Common myeloid progenitor, CD34-positive (primary cell): ENCODE data around the gene HGF.

Source experiments
- CTCF ChIA-PET: fragments of 350-600 bp; sonication (Branson Sonifier 250); formaldehyde crosslinking; loops from one replicate; lab custom pipeline; 2021; ENCODE audit warnings: antibody characterized with exemption; lab: Charles Lee
- POLR2A ChIA-PET: fragments of 350-600 bp; sonication (Branson Sonifier 250); formaldehyde crosslinking; loops from one replicate; lab custom pipeline; 2021; ENCODE audit warnings: antibody characterized with exemption; lab: Charles Lee
- DNase-seq, 3 donors: peaks; one replicate each; pipeline versions ENCODE4 v3.0.0 to v3.0.0-alpha.2; 2013
- H3K27ac ChIP-seq, 2 experiments: 1 replicate in 1 of 2; 2 replicates in 1 of 2; pipeline ENCODE4 v1.7.0; 2013; ENCODE audit warnings: inconsistent platforms in 2 of 2, low read length in 2 of 2, mild to moderate bottlenecking in 2 of 2, low read depth in 1 of 2, moderate library complexity in 1 of 2; ENCODE audit not compliant: severe bottlenecking in 2 of 2, insufficient read depth in 1 of 2, poor library complexity in 1 of 2
- H3K27me3 ChIP-seq, 5 experiments: replicated peaks in 2 of 5; 1 replicate in 3 of 5; 2 replicates in 2 of 5; pipeline versions ENCODE4 v1.6.1 to v1.7.0; 2013; ENCODE audit warnings: low read length in 4 of 5, mild to moderate bottlenecking in 2 of 5, moderate library complexity in 2 of 5, inconsistent platforms in 1 of 5; ENCODE audit not compliant: insufficient read depth in 5 of 5, control insufficient read depth in 4 of 5
- H3K36me3 ChIP-seq, 4 experiments: 1 replicate in 2 of 4; 2 replicates in 2 of 4; pipeline versions ENCODE4 v1.6.1 to v1.7.0; 2013; ENCODE audit warnings: low read length in 3 of 4, control low read depth in 1 of 4, mild to moderate bottlenecking in 1 of 4; ENCODE audit not compliant: control insufficient read depth in 4 of 4, insufficient read depth in 4 of 4
- H3K4me1 ChIP-seq, 4 experiments: 1 replicate in 3 of 4; 2 replicates in 1 of 4; pipeline versions ENCODE4 v1.6.1 to v1.7.1; 2013; ENCODE audit warnings: low read length in 3 of 4, mild to moderate bottlenecking in 3 of 4, control low read depth in 1 of 4, inconsistent platforms in 1 of 4, moderate library complexity in 1 of 4; ENCODE audit not compliant: control insufficient read depth in 4 of 4, insufficient read depth in 4 of 4; ENCODE audit errors: control extremely low read depth in 1 of 4
- H3K4me3 ChIP-seq, 7 experiments: 1 replicate in 4 of 7; 2 replicates in 3 of 7; pipeline versions ENCODE4 v1.5.1 to v1.7.0; 2013; ENCODE audit warnings: mild to moderate bottlenecking in 7 of 7, low read length in 6 of 7, moderate library complexity in 6 of 7, inconsistent platforms in 2 of 7, low read depth in 2 of 7, control low read depth in 1 of 7; ENCODE audit not compliant: insufficient read depth in 4 of 7, control insufficient read depth in 1 of 7; ENCODE audit errors: extremely low read depth in 1 of 7
- H3K9me3 ChIP-seq, 5 experiments: 1 replicate in 4 of 5; 2 replicates in 1 of 5; pipeline versions ENCODE4 v1.6.1 to v1.7.1; 2013; ENCODE audit warnings: low read length in 4 of 5, mild to moderate bottlenecking in 2 of 5, inconsistent platforms in 1 of 5, low read depth in 1 of 5, moderate library complexity in 1 of 5; ENCODE audit not compliant: control insufficient read depth in 4 of 5, insufficient read depth in 2 of 5; ENCODE audit errors: control extremely low read depth in 1 of 5
- WGBS: methylation state at CpG from one replicate; pipeline ENCODE4 v1.1.5; 2013; ENCODE audit not compliant: insufficient coverage; 5-methylcytosine and 5-hydroxymethylcytosine counted together

The HGF gene

DNA sequence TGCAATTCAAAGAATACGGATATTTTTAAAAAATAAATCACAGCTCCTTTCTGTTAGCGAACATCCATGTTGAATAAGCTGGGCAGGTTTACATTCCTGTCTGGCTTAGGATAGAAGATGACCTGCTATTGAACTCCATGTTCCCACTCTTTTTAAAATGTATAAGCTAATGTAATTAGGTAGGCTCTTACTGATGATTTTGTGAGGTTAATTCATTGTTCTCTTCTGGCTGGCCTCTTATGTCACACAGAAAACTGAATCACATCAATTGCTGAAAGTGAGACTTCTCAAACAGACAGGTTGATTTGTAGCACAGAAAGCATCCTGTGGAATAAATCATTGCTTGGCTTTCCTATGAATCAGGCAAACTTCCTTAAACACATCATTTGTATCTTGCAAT is 24.2 kb downstream of the HGF start:
- DNase-seq = no peak
- Histone ChIP-seq H3K4me3 (no peak overlapping the region), H3K36me3 (peaks cover 0 to 4% (median 3%) of the 10 kb centered on the region in 4 experiments), H3K4me1 (peaks cover 0 to 4% (median 1%) of the 10 kb centered on the region in 4 experiments), H3K9me3 (peaks cover 0 to 2% (median 0%) of the 10 kb centered on the region in 5 experiments), H3K27ac (no peak overlapping the region), H3K27me3 (no peaks in the 10 kb centered on the region)
- WGBS = 100% methylated on average over 2 of the region's 2 CpGs
- POLR2A ChIA-PET = no interaction called here
- CTCF ChIA-PET = no interaction called here

DNA sequence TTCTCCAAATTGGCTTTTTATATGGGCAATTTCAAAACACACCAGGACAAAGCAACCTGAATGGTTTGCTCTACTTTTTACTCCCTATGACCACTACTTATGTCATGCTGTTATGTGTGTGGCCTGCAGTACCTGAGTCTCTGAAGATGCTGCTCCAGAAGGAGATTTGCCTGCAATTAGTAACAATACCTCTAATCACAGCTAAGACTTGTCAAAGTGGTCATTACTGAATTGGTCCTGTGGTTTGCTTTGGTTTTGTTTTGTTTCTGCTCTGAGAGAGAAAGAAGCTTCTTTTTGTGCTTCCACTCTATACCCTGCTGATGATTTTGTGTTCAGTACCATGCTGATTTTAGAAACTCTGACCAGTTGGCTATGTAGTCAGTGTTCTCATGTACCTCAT is 25.5 kb downstream of the HGF start:
- DNase-seq = no peak
- Histone ChIP-seq H3K9me3 (peaks cover 0 to 4% (median 2%) of the 10 kb centered on the region in 5 experiments), H3K27ac (no peak overlapping the region), H3K4me1 (peaks cover 0 to 4% (median 1%) of the 10 kb centered on the region in 4 experiments), H3K27me3 (no peaks in the 10 kb centered on the region), H3K4me3 (no peak overlapping the region), H3K36me3 (peaks cover 0 to 9% (median 3%) of the 10 kb centered on the region in 4 experiments)
- CTCF ChIA-PET = no interaction called here
- POLR2A ChIA-PET = no interaction called here

DNA sequence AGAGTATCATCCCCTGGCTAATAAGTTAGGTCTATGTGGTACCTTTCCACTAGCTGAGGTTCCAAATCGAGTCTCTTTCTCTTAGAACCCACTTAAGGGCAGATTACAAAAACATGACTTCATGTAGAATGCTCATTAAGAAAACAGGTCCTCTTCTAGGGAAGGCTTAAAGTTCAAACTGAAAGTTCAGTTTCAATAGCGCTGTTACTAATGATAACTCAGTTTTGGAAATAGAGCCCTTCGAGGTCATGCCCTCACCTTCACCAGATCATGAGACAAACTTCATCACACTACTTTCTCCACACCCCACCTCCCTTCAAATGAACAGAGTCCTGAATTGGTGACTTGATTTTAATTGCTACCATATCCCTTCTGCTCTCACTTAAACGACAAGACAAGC is 26.2 kb downstream of the HGF start:
- no peak overlapping the region for H3K4me3 ChIP-seq
- peaks cover 0 to 4% (median 1%) of the 10 kb centered on the region in 4 experiments for H3K4me1 ChIP-seq
- DNase-seq = no peak
- POLR2A ChIA-PET = no interaction called here
- no peak overlapping the region for H3K27ac ChIP-seq
- peaks cover 0 to 9% (median 3%) of the 10 kb centered on the region in 4 experiments for H3K36me3 ChIP-seq
- peaks cover 0 to 4% (median 2%) of the 10 kb centered on the region in 5 experiments for H3K9me3 ChIP-seq
- H3K27me3 ChIP-seq = no peaks in the 10 kb centered on the region
- 100% methylated on average over 2 of the region's 4 CpGs for WGBS
- CTCF ChIA-PET = no interaction called here

DNA sequence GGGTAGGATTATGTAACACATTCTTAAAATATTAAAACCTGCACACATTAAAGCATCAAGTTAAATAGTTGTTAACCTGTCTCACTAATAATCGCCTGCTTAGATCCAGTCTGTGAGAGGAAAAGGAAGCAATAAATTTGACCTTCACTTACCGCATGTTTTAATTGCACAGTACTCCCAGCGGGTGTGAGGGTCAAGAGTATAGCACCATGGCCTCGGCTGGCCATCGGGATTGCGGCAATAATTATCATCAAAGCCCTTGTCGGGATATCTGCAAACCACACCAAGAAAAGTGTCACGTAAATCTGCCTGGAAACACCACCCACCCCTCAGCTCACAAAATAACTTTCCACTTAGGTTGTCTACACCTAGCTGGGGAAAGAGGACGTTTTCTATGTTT is 26.6 kb downstream of the HGF start:
- no peak for DNase-seq
- no peak overlapping the region for H3K4me3 ChIP-seq
- peaks cover 0 to 9% (median 3%) of the 10 kb centered on the region in 4 experiments for H3K36me3 ChIP-seq
- POLR2A ChIA-PET = no interaction called here
- H3K4me1 ChIP-seq = peaks cover 0 to 4% (median 1%) of the 10 kb centered on the region in 4 experiments
- H3K9me3 ChIP-seq = peaks cover 0 to 4% (median 2%) of the 10 kb centered on the region in 5 experiments
- CTCF ChIA-PET = no interaction called here
- 49% methylated on average over 7 of the region's 9 CpGs for WGBS
- no peaks in the 10 kb centered on the region for H3K27me3 ChIP-seq
- H3K27ac ChIP-seq = no peak overlapping the region

DNA sequence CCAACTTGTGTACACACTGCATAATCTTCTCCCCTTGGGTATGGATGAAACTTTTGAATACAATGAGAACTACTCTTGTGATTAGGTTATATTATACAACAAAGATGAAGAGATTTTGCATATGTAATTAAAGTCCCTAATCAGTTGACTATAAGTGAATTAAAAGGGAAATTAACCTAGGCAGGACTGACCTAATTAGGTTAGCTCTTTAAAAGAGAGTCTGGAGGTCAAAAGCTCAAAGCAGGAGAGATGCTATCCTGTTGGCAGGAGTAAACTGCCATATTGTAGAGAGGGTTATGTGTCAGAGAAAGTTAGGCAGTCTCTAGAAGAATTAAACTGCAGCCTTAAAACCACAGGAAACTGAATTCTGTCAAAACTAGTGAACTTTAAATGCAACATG is 29.4 kb downstream of the HGF start:
- no peak for DNase-seq
- H3K9me3 ChIP-seq = peaks cover 0 to 4% (median 2%) of the 10 kb centered on the region in 5 experiments
- no peak overlapping the region for H3K27ac ChIP-seq
- ChIA-PET POLR2A (no interaction called here), CTCF (no interaction called here)
- H3K4me3 ChIP-seq = no peak overlapping the region
- peaks cover 0 to 4% (median 1%) of the 10 kb centered on the region in 4 experiments for H3K4me1 ChIP-seq
- H3K36me3 ChIP-seq = peaks cover 0 to 9% (median 3%) of the 10 kb centered on the region in 4 experiments
- no peaks in the 10 kb centered on the region for H3K27me3 ChIP-seq

DNA sequence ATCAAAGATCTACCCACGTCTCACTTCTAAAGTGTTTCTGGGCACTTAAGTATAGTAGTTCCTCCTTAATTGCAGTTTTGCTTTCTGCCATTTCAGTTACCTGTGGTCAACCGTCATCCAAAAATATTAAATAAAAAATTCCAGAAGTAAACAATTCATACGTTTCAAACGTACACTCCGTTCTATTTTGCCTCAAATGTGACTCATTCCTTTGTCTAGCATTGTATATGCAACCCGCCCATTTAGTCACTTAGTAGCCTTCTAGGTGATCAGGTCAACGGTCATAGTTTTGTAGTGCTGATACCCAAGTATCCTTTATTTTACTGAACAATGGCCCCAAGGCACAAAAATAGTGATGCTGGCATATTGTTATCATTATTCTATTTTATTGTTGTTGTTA is 33.8 kb downstream of the HGF start:
- CTCF ChIA-PET = no interaction called here
- no peak for DNase-seq
- Histone ChIP-seq H3K27ac (no peak overlapping the region), H3K4me1 (no peaks in the 10 kb centered on the region), H3K9me3 (peaks cover 0 to 4% (median 2%) of the 10 kb centered on the region in 5 experiments), H3K27me3 (no peaks in the 10 kb centered on the region), H3K36me3 (peaks cover 0 to 6% (median 0%) of the 10 kb centered on the region in 4 experiments), H3K4me3 (no peak overlapping the region)
- 90% methylated on average over 7 of the region's 7 CpGs for WGBS
- POLR2A ChIA-PET = no interaction called here

DNA sequence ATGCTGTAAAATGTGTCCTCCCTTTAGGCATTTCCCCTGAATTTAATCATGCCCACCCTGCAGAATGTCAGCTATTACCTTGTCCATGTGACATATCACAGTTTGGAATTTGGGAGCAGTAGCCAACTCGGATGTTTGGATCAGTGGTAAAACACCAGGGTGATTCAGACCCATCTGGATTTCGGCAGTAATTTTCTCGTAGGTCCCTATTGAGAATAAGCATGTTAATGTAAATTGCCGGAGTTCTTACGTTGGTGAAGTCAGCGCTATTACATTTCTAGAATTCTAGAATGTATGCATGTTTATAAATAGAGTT is 44.1 kb downstream of the HGF start:
- peaks cover 0 to 24% (median 3%) of the 10 kb centered on the region in 4 experiments for H3K36me3 ChIP-seq
- no peak for DNase-seq
- no peaks in the 10 kb centered on the region for H3K27me3 ChIP-seq
- no peak overlapping the region for H3K27ac ChIP-seq
- WGBS = 100% methylated on average over 3 of the region's 6 CpGs
- no peaks in the 10 kb centered on the region for H3K9me3 ChIP-seq
- H3K4me3 ChIP-seq = no peak overlapping the region
- no peaks in the 10 kb centered on the region for H3K4me1 ChIP-seq
- ChIA-PET POLR2A (no interaction called here), CTCF (no interaction called here)
